Stimulated activated CD4-positive, alpha-beta T cell treated with anti-CD3 and anti-CD28 coated beads, Interleukin-15, amount 100 ng/mL, for 48 hours (primary cell): Measurements from ENCODE around the gene A2M.

ENCODE experiments used
- DNase-seq, 2 donors: peaks; one replicate each; pipeline ENCODE4 v3.0.0-alpha.2; 2020; ENCODE audit warnings: low read depth in 2 of 2

The A2M gene

DNA sequence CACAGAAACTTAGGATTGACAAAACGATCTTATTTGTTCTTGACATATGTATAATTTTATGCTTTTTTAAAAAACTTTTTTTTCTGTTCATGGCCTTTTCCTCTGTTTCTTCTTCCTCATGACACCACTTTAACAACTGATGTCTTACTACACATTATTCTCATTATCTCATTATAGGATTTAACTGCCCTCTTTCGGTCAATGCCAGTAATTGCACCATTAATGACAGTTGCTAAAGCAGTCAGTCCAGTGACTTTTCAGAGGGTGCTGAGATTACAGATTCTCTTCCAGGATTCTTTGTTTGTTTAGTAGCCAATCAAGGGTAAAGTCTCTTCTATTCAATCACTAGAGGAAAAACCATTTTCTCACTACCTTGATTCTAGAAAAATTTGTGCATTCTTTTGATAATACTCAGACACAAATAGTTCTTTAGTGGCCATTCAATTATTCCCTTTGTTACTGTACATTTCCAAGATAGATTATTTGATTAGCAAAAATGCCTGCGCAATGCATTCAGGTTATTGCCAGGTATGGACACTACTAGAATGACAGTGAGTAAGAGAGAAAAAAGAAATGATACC lies 76.2 kb downstream of the A2M start:
- no peak for DNase-seq

DNA sequence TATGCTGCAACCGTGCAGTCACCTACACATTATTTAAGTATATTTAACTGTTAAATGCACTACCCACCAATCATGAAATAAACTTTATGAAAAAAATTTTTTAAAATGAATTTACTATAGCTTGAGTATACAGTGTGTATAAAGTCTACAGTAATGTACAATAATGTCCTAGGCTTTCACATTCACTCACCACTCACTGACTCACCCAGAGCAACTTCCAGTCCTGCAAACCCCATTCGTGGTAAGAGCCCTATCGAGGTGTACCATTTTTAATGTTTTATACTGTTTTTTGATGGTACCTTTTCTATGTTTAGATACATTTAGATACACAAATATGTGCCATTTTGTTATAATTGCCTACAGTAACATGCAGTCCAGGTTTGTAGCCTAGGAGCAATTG lies 78.3 kb downstream of the A2M start:
- DNase-seq, result no peak

DNA sequence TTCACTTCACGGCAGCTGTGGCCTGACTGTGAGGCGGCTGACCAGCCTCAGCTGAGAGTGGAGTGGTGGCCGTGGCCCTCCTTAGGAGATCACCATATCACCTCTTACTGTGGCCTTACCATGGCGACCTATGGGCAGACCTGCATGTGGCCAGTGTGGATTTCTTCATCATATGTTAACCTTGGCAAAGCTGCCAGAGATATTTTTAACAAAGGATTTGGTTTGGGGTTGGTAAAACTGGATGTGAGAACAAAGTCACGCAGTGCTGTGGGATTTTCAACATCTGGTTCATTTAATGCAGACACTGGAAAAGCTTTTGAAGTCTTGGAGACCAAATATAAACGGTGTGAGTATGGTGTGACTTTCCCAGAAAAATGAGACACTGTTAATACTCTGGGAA lies 79.5 kb downstream of the A2M start:
- no peak for DNase-seq

DNA sequence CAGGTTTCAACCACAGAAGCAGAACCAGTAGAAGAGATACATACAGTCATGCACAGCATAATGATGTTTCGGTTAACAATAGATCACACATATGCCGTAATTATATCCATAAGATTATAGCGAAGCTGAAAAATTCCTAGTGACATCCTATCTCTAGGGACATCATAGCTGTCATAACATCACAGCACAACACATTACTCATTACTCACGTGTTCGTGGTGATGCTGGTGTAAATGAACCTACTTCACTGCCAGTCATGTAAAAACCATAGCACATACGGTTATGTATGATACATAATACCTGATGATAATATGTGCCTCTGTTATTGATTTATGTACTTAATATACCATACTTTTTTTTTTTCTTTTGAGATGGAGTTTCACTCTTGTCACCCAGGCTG lies 81.6 kb downstream of the A2M start:
- DNase-seq, result no peak

DNA sequence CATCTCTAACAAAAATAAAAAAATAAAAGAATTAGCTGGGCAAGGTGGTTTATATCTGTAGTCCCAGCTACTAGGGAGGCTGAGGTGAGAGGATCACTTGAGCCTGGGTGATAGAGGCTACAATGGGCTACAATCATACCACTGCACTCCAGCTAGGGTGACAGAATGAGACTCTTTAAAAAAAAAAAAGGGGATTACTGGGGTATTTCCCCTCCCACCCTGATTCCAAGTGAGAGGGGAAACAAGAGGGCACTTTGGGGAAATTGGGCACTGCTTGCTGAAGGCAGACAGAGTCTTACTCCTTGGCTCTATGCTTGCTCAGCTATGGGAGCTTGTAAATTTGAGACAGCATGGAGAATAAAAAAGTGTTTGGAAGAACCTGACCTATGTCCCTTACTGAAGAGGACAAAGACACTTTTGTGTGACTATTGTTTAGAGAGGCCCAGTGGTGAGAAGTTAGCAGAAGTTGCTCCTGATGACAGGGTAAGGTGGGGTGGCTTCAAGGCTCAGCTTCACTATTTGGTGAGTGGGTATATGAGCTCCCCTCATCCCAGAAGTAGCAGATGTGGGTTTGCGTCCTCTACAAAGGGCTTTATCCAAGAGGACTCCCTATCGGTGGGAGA lies 82.3 kb downstream of the A2M start:
- no peak for DNase-seq

DNA sequence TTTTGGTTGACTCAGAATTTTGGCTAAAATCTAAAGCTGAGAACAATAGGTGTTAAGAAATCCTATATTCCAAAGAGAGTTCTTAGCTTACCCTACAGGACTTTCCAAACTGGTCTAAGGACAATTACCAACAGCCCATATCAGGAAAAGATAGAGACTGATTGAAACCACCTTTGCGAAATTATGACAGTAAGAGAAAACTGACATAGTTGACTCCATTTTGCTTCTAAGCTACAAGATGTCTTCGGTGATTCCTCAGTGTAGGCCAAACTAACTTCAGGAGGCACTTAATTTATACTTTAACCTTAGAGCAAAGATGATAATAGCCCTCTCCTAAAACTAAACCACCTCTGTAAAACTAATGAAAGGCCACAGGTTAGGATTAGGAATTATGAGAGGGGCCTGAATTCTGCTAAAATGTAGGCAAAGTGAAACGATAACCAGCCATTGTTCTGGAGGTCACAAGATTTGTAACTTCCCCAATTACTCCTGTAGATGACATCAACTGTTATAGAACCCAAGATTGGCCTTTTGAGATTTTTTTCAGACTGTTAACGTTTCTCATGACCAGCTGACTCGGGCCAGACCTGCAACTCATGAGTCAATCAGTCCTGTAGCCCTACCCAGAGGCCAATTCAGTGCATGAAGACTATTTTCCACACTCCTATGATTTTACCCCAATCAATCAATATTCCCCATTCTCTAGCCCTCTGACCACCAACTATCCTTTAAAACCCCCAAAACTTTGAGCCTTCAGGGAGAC lies 83.3 kb downstream of the A2M start:
- no peak for DNase-seq

DNA sequence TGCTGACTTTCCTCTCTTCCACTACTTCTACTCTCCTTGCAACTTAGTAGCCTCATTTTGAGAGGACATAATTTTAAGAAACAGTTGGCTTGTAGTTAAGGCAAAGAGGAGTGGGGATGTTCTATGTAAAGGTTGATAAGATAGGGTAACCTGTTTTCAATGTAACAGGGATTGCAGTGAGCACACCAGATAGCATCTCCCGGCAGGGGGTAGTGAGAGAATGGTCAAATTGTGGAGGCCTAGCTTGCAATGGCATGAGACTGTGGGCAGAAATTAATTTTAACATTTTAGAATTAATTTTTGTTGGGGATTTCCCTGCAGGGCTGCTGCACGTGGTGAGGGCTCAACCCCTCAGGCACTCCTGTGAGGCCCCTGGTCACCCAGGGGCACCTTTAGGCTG lies 84.9 kb downstream of the A2M start:
- no peak for DNase-seq

DNA sequence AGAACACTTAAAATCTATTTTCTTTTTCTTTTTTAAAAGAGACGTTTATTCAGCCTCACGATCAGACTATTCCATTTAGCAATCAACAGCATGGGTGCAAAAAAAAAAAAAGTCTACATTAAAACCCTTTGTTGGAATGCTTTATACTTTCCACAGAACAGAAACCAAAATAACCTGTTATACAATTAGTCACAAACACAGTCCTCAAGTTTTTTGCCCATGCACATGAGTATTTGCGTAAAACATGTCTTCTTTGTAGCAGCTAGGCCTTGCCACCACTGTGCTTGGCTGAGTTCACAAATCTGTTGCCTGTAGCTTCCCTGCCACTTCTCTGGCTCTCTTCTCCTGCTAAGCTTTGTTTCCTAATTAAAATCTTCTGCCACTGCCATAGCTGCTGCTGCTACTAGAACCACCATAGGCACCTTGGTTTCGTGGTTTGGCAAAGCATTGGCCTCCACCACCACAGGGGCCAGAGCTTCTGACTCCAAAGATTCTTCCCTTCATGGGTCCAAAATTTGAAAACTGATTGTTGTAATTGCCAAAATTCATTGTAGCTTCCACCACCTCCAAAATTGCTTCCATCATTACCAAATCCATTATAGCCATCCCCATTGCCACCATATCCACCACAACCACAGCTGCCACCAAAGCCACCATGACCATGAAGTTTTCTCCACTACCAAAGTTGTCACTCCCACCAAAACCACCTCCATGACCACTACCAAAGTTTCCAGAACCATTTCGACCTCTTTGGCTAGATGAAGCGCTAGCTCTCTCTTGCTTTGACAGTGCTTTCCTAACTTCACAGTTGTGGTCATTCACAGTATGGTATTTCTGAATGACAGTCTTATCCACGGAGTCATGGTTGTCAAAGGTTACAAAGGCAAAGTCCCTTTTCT lies 88.3 kb downstream of the A2M start:
- peak; percentile 33 to 45 for DNase-seq

DNA sequence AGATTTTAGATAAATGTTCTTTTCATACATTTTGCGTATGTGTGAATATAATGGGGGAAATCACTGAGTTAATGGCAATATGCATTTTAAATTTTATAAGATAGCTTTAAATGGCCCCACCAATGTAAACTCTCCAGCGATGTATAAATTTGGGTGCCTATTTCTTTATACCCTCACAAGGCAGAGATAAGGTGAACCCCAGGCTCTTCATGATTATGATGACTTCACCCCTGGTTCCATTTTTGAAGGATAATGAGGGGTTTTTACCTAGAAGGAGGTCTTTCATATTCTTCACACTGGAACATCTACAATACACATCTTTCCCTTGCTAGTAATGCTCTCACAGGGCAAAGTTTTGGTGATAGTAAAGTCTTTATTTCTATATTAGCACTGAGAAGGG lies 91.2 kb downstream of the A2M start:
- DNase-seq, result no peak

DNA sequence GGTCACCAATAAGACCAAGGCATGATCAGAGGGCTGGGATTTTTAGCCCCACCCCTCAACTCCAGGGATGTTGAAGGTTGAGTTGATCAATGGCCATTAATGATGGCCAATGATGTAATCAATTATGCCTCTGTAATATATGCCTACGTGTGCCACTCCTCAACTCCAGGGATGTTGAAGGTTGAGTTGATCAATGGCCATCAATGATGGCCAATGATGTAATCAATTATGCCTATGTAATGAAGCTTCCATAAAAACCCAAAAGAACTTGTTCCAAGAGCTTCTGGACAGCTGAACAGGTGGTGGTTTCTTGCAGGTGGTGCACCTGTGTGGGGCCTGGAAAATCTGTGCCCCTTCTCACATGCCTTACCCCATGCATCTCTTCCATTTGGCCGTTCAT lies 93.1 kb downstream of the A2M start:
- DNase-seq, result no peak
